Memory B cell (primary cell): ENCODE data around the gene ZMIZ1.
A peak's percentile ranks its signal among the peaks of the same experiment; 100 is the strongest.

Experiments used
- ATAC-seq: fragments of 150-1000 bp; cut with Tn5 transposase; 2 replicates; pipeline ENCODE4 v1.10.0; 2021; ENCODE audit warnings: low read depth, mild to moderate bottlenecking, moderate library complexity
- DNase-seq, 2 donors: peaks; one replicate each; pipeline ENCODE4 v3.0.0; 2022; ENCODE audit warnings: low spot score in 2 of 2
- H3K27ac Mint-ChIP-seq: one replicate; pipeline ENCODE4 v1.8.0; 2022; ENCODE audit warnings: mild to moderate bottlenecking, moderate library complexity, mixed read lengths
- H3K27me3 Mint-ChIP-seq: one replicate; pipeline ENCODE4 v1.8.0; 2022; ENCODE audit warnings: mixed read lengths
- H3K36me3 Mint-ChIP-seq: one replicate; pipeline ENCODE4 v1.8.0; 2022; ENCODE audit warnings: mild to moderate bottlenecking, mixed read lengths
- H3K4me1 Mint-ChIP-seq: one replicate; pipeline ENCODE4 v1.8.0; 2022; ENCODE audit warnings: mixed read lengths
- H3K4me3 Mint-ChIP-seq: one replicate; pipeline ENCODE4 v1.8.0; 2022; ENCODE audit warnings: mild to moderate bottlenecking, moderate library complexity, mixed read lengths
- H3K9me3 Mint-ChIP-seq: one replicate; pipeline ENCODE4 v1.8.0; 2022; ENCODE audit warnings: mixed read lengths

ZMIZ1 gene

DNA sequence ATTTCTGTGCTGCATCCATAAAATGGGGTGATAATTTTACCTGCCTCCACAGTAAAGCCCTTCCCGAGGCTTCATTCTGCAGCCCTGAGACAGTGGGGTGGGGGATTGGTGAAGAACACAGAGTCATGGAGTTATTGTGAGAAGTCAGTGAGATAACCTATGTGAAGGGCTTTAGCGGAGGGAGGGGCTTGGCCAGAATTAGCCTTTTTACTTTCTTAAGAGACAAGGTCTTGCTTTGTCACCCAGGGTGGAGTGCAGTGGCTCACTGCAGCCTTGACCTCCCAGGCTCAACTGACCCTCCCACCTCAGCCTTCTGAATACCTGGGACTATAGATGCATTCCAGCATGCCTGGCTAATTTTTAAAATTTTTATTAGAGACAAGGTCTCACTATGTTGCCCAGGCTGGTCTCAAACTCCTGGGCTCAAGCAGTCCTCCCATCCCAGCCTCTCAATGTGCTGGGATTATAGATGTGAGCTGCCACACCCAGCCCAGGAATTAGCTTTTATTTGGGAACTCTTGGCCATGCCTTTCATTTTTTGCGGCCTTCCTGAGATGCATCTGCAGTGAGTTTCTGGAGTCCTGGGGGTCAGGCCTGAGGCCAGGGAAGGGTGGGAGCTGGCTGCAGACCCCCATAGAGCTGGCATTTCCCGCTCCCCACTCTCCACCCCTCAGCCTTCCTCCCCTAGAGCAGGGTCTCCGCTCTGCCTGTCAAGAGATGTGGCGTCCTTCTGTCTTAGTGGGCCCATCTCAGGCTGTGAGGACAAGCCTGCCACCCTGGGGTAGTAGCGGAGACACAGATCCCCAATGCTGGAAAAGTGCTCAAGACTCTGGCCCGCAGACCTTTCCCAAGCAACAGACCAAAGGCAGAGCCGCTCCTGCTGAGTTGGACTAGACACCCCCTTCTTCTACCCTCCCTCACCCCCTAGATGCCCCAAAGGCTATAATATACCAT is 77.0 kb downstream of the ZMIZ1 start:
- Mint-ChIP-seq H3K27me3 (peaks cover 13% of the 10 kb centered on the region), H3K27ac (no peak overlapping the region), H3K4me1 (peaks cover 8% of the 10 kb centered on the region), H3K4me3 (no peak overlapping the region), H3K9me3 (no peaks in the 10 kb centered on the region), H3K36me3 (peaks cover 2% of the 10 kb centered on the region)
- ATAC-seq (no peak), DNase-seq (no peak)

DNA sequence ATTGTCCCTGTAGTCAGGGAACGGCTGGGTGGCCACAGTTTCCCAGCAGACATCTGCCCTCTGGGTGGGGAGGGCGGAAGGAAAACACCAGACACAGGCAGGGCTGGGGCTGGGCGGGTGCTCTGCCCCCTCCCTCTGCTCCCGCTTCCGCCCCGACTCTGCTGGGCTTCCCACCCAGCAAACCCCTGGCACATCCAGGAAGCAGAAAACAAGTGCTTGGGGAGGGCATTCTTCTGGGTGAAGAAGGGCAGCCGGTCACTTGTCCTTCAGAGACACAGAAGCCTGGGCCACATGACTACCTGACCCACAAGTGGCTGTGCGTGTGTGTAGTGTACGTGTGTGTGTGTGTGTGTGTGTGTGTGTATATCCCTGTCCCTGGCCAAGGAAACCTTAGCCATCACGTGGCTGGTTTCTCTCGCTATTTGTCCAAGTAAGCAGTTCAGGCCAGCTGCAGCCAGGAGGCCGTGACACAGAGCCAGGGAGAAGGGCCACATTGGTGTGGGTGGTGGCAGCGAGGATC is 77.9 kb downstream of the ZMIZ1 start:
- Mint-ChIP-seq H3K36me3 (peaks cover 2% of the 10 kb centered on the region), H3K4me3 (no peak overlapping the region), H3K27me3 (peaks cover 11% of the 10 kb centered on the region), H3K9me3 (no peaks in the 10 kb centered on the region), H3K27ac (no peak overlapping the region), H3K4me1 (peaks cover 8% of the 10 kb centered on the region)
- ATAC-seq: no peak
- no peak for DNase-seq

DNA sequence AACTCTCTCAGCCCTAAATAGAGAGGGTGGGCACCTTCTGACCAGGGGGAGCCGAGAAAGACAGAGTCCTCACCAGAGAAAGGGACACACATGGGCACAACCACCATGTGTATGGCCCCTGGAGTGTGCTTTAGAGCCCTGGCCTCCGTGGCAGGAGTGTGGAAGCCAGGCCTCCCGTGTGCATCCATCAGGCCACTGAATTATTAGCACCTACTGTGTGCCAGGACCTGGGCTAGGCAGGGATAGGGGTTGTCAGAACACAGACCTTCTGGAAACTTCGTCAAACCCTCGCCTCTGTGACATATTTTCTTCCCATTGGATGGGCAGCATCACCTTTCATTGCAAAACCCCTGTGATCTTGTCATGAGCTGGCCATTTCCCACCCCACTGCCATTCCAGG is 78.5 kb downstream of the ZMIZ1 start:
- peaks cover 8% of the 10 kb centered on the region for H3K4me1 Mint-ChIP-seq
- no peak for DNase-seq
- H3K27ac Mint-ChIP-seq: no peak overlapping the region
- peaks cover 2% of the 10 kb centered on the region for H3K36me3 Mint-ChIP-seq
- peaks cover 5% of the 10 kb centered on the region for H3K27me3 Mint-ChIP-seq
- ATAC-seq: no peak
- no peak overlapping the region for H3K4me3 Mint-ChIP-seq
- H3K9me3 Mint-ChIP-seq: no peaks in the 10 kb centered on the region

DNA sequence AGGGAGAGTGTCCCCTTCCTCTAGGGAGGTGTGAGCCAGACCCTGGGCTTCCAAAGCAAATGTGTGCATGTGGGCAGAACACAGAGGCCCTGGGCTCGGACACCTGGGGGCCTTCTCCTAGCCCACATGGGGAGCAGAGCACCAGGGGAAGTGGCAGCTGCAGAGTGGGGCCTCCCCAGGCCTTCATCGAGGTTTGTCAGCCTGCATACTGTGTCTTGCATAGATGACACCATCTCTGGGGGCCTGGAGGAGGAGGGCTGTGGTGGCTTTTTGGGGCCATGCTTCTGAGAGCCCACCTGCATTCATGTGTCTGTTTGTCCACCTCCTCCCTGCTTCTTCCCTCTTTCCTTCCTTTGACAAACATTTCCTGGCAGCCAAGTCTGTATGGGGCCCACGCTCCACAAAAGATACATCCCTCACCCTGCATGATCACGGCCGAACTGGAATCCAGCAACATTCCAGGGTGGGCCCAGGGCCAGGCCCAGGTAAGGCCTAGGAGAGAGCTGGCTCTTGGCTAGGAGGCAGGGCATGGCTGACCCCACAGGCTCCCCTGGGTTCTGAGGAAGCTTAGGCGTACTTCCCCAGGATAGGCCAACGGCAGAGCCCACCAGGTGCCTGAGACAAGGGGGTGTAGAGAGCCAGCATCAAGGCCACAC is 79.2 kb downstream of the ZMIZ1 start:
- no peaks in the 10 kb centered on the region for H3K9me3 Mint-ChIP-seq
- no peak overlapping the region for H3K4me3 Mint-ChIP-seq
- H3K36me3 Mint-ChIP-seq: peaks cover 2% of the 10 kb centered on the region
- H3K27me3 Mint-ChIP-seq: peaks cover 5% of the 10 kb centered on the region
- no peak for DNase-seq
- no peak for ATAC-seq
- H3K4me1 Mint-ChIP-seq: peaks cover 8% of the 10 kb centered on the region
- H3K27ac Mint-ChIP-seq: no peak overlapping the region

DNA sequence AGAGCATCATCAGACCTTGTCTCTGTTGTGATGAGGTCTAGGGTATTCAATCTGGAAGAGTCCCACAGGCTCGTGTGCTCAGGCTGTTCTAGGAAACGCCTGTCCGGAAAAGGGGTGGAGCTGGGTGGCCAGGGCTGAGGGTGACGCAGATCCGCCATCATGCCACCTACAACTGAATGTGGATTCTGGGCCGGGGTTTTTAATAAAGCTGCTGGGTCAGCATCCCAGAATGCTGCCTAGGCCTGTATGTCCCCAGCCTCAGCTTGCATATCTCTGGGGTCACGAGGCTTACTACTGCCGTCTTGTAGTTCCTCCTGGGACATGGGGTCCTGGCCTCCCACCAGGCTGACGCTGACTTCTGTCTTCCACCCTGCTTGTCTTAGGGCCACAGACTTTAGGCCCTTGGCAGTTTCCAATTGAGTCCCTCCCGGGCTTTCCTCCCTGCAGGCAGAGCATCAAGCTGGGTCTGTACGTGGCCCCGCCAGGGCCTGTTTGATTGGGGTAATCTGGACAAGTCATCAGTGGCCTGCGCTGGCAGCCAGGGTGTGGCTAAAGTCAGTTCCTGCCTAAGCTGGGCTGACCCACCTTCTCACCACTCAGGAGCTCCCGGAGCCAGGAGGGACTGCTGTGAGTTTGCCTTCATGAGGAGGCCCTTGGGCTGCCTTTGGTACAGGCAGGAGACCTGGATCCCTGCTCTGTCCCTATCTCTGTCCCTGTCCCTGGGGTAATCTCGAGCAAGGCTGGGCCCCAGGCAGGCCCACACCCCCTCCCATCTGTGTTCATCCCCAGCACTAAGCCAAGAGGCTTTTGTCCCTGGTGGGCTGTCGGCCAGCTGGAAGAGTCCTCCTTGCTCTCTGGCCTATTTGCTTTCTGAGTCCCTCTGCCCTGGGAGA is 79.9 kb downstream of the ZMIZ1 start:
- H3K27me3 Mint-ChIP-seq: peaks cover 5% of the 10 kb centered on the region
- H3K9me3 Mint-ChIP-seq: no peaks in the 10 kb centered on the region
- DNase-seq: no peak
- peaks cover 2% of the 10 kb centered on the region for H3K36me3 Mint-ChIP-seq
- peaks cover 8% of the 10 kb centered on the region for H3K4me1 Mint-ChIP-seq
- no peak overlapping the region for H3K4me3 Mint-ChIP-seq
- ATAC-seq: no peak
- H3K27ac Mint-ChIP-seq: no peak overlapping the region

DNA sequence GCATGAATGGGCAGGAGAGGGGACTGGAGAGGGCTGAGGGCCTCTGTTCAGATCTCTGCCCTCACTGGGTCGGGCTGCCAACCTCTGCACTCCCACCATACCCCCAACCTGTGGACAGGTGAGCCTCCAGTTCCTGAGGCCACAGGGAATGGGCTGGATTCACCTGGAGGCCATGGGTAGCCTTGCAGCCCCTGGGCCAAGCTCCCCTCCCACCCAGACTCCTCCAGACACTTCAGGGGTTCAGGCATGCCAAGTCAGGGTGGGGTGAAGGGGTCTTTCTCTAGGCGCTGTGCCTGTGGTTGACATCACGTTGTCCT is 80.5 kb downstream of the ZMIZ1 start:
- Mint-ChIP-seq H3K27ac (no peak overlapping the region), H3K4me1 (peaks cover 8% of the 10 kb centered on the region), H3K27me3 (peaks cover 5% of the 10 kb centered on the region), H3K4me3 (no peak overlapping the region), H3K36me3 (peaks cover 2% of the 10 kb centered on the region), H3K9me3 (no peaks in the 10 kb centered on the region)
- DNase-seq: no peak
- ATAC-seq: no peak

DNA sequence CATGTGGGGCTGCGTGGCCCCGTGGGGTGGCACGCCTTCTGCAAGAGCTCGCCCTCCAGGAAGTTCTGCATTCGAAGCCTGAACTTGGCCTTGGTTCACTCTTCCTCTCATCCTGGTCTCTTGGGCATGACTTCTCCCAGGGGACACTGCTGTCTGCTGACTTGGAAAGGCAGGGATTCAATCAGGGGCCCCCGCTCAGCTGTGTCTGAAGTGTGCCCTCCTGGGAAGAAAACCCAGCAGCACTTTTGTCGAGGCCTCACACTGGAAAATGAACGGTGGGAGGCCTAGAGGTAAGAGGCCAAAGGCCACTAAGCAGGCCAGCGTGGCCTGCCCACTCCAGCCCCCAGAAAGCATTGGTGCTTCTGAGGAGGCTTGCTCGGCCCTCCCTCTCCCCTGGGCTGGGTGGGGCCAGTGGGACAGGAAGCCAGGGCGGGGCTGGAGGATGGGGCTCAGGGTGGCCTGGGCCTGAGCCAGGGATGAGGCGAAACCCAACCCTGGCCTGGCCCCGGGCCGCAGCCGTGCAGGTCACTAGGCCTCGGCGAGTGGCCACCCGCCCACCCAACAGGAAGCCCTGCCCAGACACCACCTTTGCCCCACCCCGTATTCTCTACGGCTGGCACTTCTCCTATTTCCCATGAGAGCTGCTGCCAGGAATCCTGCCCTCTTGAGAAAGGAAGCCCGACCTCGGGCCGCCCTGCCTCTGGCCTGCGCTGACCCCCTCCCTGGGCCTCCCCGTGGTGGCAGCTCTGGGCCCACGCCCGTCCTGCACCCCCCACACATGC is 81.1 kb downstream of the ZMIZ1 start:
- peaks cover 3% of the 10 kb centered on the region for H3K27me3 Mint-ChIP-seq
- ATAC-seq (peak; percentile 63), DNase-seq (no peak)
- no peaks in the 10 kb centered on the region for H3K36me3 Mint-ChIP-seq
- peaks cover 6% of the 10 kb centered on the region for H3K4me1 Mint-ChIP-seq
- H3K27ac Mint-ChIP-seq: no peak overlapping the region
- H3K9me3 Mint-ChIP-seq: no peaks in the 10 kb centered on the region
- H3K4me3 Mint-ChIP-seq: peak overlapping the region; percentile 73

DNA sequence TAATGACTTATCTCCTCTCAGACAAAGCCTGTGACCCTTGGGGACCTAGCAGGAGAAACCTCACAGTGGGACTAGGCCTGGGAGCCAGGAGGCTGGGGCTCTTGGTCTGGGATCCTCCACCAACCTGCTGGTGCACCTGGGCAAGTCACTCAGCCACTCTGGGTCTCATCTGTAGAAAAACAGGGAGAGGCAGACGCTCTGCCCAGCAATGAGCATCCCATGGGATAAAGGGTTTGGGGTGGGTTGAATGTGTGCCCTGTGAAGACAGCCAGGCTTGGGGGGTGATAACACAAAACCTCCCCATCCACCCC is 81.6 kb downstream of the ZMIZ1 start:
- H3K27me3 Mint-ChIP-seq: no peaks in the 10 kb centered on the region
- H3K36me3 Mint-ChIP-seq: no peaks in the 10 kb centered on the region
- H3K27ac Mint-ChIP-seq: no peak overlapping the region
- no peaks in the 10 kb centered on the region for H3K9me3 Mint-ChIP-seq
- H3K4me1 Mint-ChIP-seq: peaks cover 2% of the 10 kb centered on the region
- DNase-seq (no peak), ATAC-seq (no peak)
- H3K4me3 Mint-ChIP-seq: peak overlapping the region; percentile 73

DNA sequence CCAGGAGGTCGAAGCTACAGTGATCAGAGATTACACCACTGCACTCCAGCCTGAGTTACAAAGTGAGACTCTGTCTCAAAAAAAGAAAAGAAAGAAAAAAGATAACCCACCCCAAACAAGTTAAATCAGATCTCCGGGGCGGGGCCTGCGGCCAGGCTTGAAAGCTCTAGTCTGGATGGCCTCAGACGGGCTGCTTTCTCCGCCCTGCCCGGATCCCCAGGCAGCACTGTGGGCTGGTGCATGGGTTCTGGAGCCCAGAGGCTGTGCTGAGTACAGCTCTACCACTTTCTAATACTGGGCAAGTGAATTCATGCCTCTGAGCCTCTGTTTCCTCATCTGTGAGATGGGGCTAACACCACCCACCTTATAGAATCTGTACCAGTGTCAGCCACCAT is 83.7 kb downstream of the ZMIZ1 start:
- Mint-ChIP-seq H3K4me1 (peaks cover 2% of the 10 kb centered on the region), H3K9me3 (no peaks in the 10 kb centered on the region), H3K36me3 (no peaks in the 10 kb centered on the region), H3K27me3 (no peaks in the 10 kb centered on the region), H3K4me3 (no peak overlapping the region), H3K27ac (no peak overlapping the region)
- DNase-seq (no peak), ATAC-seq (no peak)

DNA sequence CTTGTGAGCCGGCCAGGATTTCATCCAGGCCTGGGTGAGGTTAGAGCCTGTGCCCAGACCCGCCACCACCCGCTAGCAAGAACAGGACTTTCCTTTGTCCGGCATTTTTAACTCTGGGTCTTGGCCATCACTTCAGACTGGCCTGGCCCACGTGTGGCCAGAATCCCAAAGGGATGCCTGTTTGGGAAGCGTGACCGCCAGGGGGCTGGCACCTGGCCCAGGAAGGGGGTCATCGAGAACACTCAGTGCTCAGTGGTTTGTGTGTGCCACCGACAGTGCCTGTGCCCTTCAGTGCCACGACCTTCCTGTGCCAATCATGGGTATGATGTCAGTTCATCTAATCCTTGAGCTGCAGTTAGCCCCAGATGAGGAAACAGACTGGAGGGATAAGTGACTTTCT is 85.0 kb downstream of the ZMIZ1 start:
- DNase-seq (no peak), ATAC-seq (no peak)
- H3K36me3 Mint-ChIP-seq: no peaks in the 10 kb centered on the region
- no peak overlapping the region for H3K4me3 Mint-ChIP-seq
- no peaks in the 10 kb centered on the region for H3K27me3 Mint-ChIP-seq
- no peaks in the 10 kb centered on the region for H3K9me3 Mint-ChIP-seq
- H3K4me1 Mint-ChIP-seq: peaks cover 2% of the 10 kb centered on the region
- no peak overlapping the region for H3K27ac Mint-ChIP-seq

DNA sequence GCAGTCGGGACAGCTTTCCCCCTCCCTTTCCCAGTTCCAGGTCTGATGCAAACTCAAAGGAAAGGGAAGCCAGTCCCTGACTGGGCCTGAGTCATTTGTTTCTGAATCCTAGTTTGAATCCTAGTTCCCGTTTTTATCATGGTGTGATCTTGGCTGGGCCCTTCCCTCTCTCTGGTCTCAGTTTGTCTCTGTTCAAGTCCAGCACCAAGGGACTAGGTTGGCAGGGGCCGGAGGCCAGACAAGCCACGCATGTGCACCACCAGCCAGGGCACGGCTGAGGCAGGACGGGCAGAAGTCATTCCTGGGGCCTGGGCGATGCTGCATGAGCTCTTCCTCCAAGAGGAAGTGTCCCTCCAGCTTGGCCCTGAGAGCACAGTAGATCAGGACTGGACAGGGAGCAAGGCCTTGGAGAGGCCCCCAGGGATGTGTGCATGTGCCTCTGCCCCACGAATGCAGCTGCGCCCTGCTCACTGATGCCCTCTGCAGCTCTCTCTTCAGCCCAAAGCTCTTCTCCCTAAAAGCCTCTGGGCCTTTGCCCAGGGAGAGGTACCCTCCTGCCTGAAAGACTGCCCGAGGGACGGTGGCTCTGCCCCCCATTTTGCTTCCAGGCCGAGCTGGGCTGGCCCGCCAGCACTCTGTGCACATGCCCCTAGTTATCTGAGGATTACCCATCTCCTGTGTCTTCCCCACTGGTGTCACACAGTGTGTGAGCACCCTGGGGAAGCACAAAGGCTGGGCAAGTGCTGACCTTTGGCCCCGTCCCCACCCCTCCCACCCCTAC is 86.7 kb downstream of the ZMIZ1 start:
- DNase-seq: no peak
- H3K9me3 Mint-ChIP-seq: no peaks in the 10 kb centered on the region
- no peaks in the 10 kb centered on the region for H3K27me3 Mint-ChIP-seq
- ATAC-seq: no peak
- H3K27ac Mint-ChIP-seq: no peak overlapping the region
- H3K4me3 Mint-ChIP-seq: no peak overlapping the region
- no peaks in the 10 kb centered on the region for H3K36me3 Mint-ChIP-seq
- no peaks in the 10 kb centered on the region for H3K4me1 Mint-ChIP-seq

DNA sequence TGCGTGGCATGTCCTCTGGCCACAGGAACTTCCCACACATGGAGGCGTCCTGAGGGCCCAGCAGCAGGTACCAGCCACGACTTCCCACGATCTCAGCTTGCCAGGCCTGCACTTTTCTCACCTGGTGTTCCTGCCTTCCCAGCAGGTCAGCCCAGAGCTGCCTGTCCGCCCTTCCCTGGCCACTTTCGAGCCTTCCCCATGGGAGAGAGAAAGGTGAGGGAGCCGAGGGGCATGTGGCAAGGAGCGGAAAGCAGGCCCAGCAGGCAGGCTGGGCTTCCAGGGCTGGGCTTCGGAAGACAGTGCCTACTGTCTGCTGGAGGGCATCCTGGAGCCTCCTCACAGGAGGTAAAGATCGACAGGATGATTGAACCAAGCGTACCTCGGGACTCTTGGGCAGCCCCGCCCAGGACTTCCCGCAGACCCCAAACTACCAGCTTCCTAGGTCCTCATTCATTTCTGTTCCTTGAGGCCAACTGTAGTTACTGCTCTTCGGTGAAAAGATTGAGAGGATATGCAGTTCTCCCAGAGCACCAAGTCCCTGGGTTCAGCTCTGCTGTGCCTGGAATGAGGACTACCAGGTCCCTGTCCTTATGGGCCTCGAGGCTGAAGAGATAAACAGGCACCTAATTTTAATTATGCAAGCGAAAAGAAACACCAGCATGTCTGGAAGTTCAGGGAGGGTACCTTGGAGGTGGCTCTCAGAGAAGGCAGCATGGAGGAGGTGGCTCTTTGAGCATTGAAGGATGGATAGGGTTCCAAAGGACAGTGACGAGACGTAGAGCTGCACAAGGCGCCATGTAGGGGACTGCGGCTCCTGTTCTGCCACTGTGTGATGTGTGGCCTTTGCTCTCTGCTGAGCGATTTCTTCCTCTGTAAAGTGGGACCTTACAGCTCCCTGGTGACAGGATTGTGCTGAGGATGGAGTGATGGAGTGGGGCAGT is 87.8 kb downstream of the ZMIZ1 start:
- no peak for DNase-seq
- no peak for ATAC-seq
- Mint-ChIP-seq H3K4me3 (no peak overlapping the region), H3K27ac (no peak overlapping the region), H3K9me3 (no peaks in the 10 kb centered on the region), H3K36me3 (no peaks in the 10 kb centered on the region), H3K4me1 (no peaks in the 10 kb centered on the region), H3K27me3 (peaks cover 5% of the 10 kb centered on the region)
